Hepatocyte (in vitro differentiated cells): ENCODE measurements around the gene REEP6.
A peak's percentile ranks its signal among the peaks of the same experiment; 100 is the strongest.

Experiments
- EZH2 ChIP-seq: fragments of 200-600 bp; sonication (generic); IDR thresholded peaks from 2 replicates; pipeline ENCODE4 v1.6.1; 2016; ENCODE audit warnings: antibody characterized with exemption, mild to moderate bottlenecking, borderline replicate concordance
- EZH2phosphoT487 ChIP-seq: fragments of 200-600 bp; sonication (generic); IDR thresholded peaks from one replicate; pipeline ENCODE4 v1.6.1; 2018; ENCODE audit warnings: antibody characterized with exemption, mild to moderate bottlenecking, low read depth, moderate library complexity; ENCODE audit not compliant: unreplicated experiment, severe bottlenecking
- TF ChIP-seq, protein P1 (sequence below): fragments of 200-600 bp; sonication (generic); IDR thresholded peaks from 2 replicates; pipeline ENCODE4 v1.5.1; 2016; ENCODE audit warnings: antibody characterized with exemption, mild to moderate bottlenecking; ENCODE audit not compliant: poor library complexity

DNA sequence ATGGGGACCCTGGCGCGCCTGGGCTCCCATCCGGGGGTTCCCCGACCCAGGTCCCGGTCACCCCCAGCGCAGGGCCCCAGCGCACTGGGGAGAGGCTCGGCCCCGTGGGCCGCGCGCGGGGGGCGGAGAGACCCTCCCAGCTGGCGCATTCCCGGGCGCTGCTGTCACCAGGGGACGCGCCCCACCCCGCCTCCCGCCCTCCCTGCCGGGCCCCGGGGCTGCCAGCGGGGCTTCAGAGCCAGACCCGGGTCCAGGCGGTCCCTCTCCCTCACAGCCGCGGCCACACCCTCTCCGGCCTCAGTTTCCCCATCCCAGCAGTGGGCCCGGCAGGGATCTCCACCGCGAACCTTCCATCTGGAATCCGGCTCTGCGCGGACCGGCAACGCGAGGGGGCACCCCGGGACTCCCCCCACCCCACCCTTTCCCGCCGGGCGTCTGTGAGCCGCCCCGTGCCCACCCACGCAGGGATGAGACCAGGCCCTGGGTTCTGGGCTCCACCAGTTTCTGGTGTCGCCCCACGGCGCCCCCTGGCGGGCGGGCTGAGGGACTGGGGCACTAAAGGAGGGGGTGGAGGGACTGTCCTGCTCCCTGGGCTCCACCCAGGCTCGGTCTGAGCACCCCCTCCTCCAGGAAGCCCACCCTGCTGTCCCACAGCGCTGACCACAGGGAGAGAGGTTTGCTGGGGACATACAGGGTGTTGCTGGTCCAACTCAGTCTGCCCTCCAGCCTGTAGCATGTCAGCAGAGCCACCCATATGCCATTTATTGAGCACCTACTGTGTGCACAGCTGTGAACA, 22.7 kb downstream of the REEP6 start:
- TF ChIP-seq EZH2 (no peak), EZH2phosphoT487 (no peak)
- TF ChIP-seq, protein P1, sequence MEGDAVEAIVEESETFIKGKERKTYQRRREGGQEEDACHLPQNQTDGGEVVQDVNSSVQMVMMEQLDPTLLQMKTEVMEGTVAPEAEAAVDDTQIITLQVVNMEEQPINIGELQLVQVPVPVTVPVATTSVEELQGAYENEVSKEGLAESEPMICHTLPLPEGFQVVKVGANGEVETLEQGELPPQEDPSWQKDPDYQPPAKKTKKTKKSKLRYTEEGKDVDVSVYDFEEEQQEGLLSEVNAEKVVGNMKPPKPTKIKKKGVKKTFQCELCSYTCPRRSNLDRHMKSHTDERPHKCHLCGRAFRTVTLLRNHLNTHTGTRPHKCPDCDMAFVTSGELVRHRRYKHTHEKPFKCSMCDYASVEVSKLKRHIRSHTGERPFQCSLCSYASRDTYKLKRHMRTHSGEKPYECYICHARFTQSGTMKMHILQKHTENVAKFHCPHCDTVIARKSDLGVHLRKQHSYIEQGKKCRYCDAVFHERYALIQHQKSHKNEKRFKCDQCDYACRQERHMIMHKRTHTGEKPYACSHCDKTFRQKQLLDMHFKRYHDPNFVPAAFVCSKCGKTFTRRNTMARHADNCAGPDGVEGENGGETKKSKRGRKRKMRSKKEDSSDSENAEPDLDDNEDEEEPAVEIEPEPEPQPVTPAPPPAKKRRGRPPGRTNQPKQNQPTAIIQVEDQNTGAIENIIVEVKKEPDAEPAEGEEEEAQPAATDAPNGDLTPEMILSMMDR, result peak; percentile 65
